Measurements from ENCODE around the gene LILRA5.
"Not testable (repeated sequence)": the region's sequence is repeated elsewhere in the genome, so short reads cannot be mapped to it uniquely, and the experiment has no call there.

The LILRA5 gene

GRCh38 chr19:54307389-54308020, 5.5 kb downstream of the LILRA5 start:
- no peak for DNase-seq (ENCODE audit: low spot score)
- FAIRE-seq, result no peak

- no peak for FAIRE-seq
- DNase-seq (ENCODE audit: low spot score), result no peak
Measured at GRCh38 chr19:54305141-54305540, 7.8 kb downstream of the LILRA5 start.

- DNase-seq (ENCODE audit: low spot score) (no peak), FAIRE-seq (no peak)
Measured at GRCh38 chr19:54302257-54302656, 10.7 kb downstream of the LILRA5 start.

- FAIRE-seq, result no peak
- DNase-seq (ENCODE audit: low spot score), result no peak
Measured at GRCh38 chr19:54299515-54299914, 13.5 kb downstream of the LILRA5 start.

- FAIRE-seq (no peak), DNase-seq (ENCODE audit: low spot score) (no peak)
Measured at GRCh38 chr19:54299126-54299498, 13.9 kb downstream of the LILRA5 start.

GRCh38 chr19:54298357-54299125, 14.4 kb downstream of the LILRA5 start:
- DNase-seq (ENCODE audit: low spot score) (no peak), FAIRE-seq (no peak)

- FAIRE-seq, result no peak
- DNase-seq (ENCODE audit: low spot score), result no peak
Measured at GRCh38 chr19:54297759-54298305, 15.1 kb downstream of the LILRA5 start.

GRCh38 chr19:54294539-54294938, 18.4 kb downstream of the LILRA5 start:
- DNase-seq (ENCODE audit: low spot score) (no peak), FAIRE-seq (no peak)

GRCh38 chr19:54289160-54289559, 23.8 kb downstream of the LILRA5 start:
- FAIRE-seq; DNase-seq (ENCODE audit: low spot score): not testable (repeated sequence)

GRCh38 chr19:54287456-54287855, 25.5 kb downstream of the LILRA5 start:
- FAIRE-seq (no peak), DNase-seq (ENCODE audit: low spot score) (no peak)

- DNase-seq (ENCODE audit: low spot score), result not testable (repeated sequence)
- FAIRE-seq, result peak; percentile 62
Measured at GRCh38 chr19:54286283-54286682, 26.7 kb downstream of the LILRA5 start.

GRCh38 chr19:54285427-54286056, 27.4 kb downstream of the LILRA5 start:
- not testable (repeated sequence) for DNase-seq (ENCODE audit: low spot score)
- FAIRE-seq, result peak; percentile 80

- no peak for DNase-seq (ENCODE audit: low spot score)
- no peak for FAIRE-seq
Measured at GRCh38 chr19:54282686-54283470, 30.1 kb downstream of the LILRA5 start.

GRCh38 chr19:54281729-54282075, 31.3 kb downstream of the LILRA5 start:
- not testable (repeated sequence) for FAIRE-seq

GRCh38 chr19:54281007-54281728, 31.8 kb downstream of the LILRA5 start, which contains the start of gene LILRB2:
LILRB2 (minus strand) TSS chr19:54281110; CDS start chr19:54280496, 614 bp downstream.
- FAIRE-seq (no peak), DNase-seq (ENCODE audit: low spot score) (no peak)

More at GRCh38 chr19:54281729-54282075, 31.3 kb downstream of the LILRA5 start:
- not testable (repeated sequence) for DNase-seq (ENCODE audit: low spot score)

- not testable (repeated sequence) for FAIRE-seq; DNase-seq (ENCODE audit: low spot score)
Measured at GRCh38 chr19:54280441-54280840, 32.5 kb downstream of the LILRA5 start.

GRCh38 chr19:54280025-54280424, 32.9 kb downstream of the LILRA5 start:
- not testable (repeated sequence) for FAIRE-seq; DNase-seq (ENCODE audit: low spot score)

- DNase-seq (ENCODE audit: low spot score) (no peak), FAIRE-seq (no peak)
Measured at GRCh38 chr19:54279406-54279962, 33.5 kb downstream of the LILRA5 start.

- not testable (repeated sequence) for DNase-seq (ENCODE audit: low spot score); FAIRE-seq
Measured at GRCh38 chr19:54278571-54279195, 34.3 kb downstream of the LILRA5 start.

- not testable (repeated sequence) for FAIRE-seq; DNase-seq (ENCODE audit: low spot score)
Measured at GRCh38 chr19:54278056-54278455, 34.9 kb downstream of the LILRA5 start.
